DND-41 (cell line): ENCODE measurements around the gene SLC36A2.
A peak's percentile ranks its signal among the peaks of the same experiment; 100 is the strongest.

Experiments used
- ATAC-seq: fragments of 200-7000 bp; cut with Tn5 transposase; 3 replicates; pipeline ENCODE4 v1.9.1; 2021; ENCODE audit warnings: low read depth; ENCODE audit not compliant: insufficient read depth
- DNase-seq: peaks from one replicate; pipeline ENCODE4 v3.0.0-alpha.2; 2020
- H2AFZ ChIP-seq: 2 replicates; pipeline ENCODE4 v1.6.0; 2012; ENCODE audit warnings: low read depth, low read length
- H3K27ac ChIP-seq: 2 replicates; pipeline ENCODE4 v1.5.1; 2012; ENCODE audit warnings: low read length, inconsistent platforms
- H3K27me3 ChIP-seq: fragments of 200-600 bp; sonication (generic); 2 replicates; pipeline ENCODE4 v1.6.0; 2012; ENCODE audit warnings: low read length, mild to moderate bottlenecking, inconsistent platforms; ENCODE audit not compliant: insufficient read depth, poor library complexity
- H3K36me3 ChIP-seq: 2 replicates; pipeline ENCODE4 v1.5.1; 2012; ENCODE audit warnings: low read length, inconsistent platforms; ENCODE audit not compliant: insufficient read depth
- H3K4me1 ChIP-seq: 2 replicates; pipeline ENCODE4 v1.5.1; 2012; ENCODE audit warnings: mild to moderate bottlenecking, low read length; ENCODE audit not compliant: insufficient read depth
- H3K4me2 ChIP-seq: 2 replicates; pipeline ENCODE4 v1.6.0; 2012; ENCODE audit warnings: mild to moderate bottlenecking, moderate library complexity, low read length, inconsistent platforms; ENCODE audit not compliant: insufficient read depth
- H3K4me3 ChIP-seq, 2 experiments: fragments of 200-600 bp in 1 of 2; shearing (Covaris generic) in 1 of 2; 2 replicates each; pipeline ENCODE4 v1.5.1; 2012 to 2016; ENCODE audit warnings: inconsistent platforms in 2 of 2, low read length in 2 of 2, mild to moderate bottlenecking in 2 of 2, low read depth in 1 of 2, moderate library complexity in 1 of 2
- H3K79me2 ChIP-seq: 2 replicates; pipeline ENCODE4 v1.6.0; 2012; ENCODE audit warnings: low read length, inconsistent platforms; ENCODE audit not compliant: insufficient read depth
- H3K9ac ChIP-seq: 2 replicates; pipeline ENCODE4 v1.6.0; 2012; ENCODE audit warnings: low read depth, mild to moderate bottlenecking, inconsistent platforms, low read length, moderate library complexity
- H3K9me3 ChIP-seq: 2 replicates; pipeline ENCODE4 v1.5.1; 2012; ENCODE audit warnings: low read length, moderate library complexity, mild to moderate bottlenecking, inconsistent platforms; ENCODE audit not compliant: insufficient read depth, severe bottlenecking
- H4K20me1 ChIP-seq: 2 replicates; pipeline ENCODE4 v1.6.0; 2012; ENCODE audit warnings: low read length; ENCODE audit not compliant: insufficient read depth
- EZH2 ChIP-seq: IDR thresholded peaks from 3 replicates; pipeline ENCODE4 v1.6.1; 2012; ENCODE audit warnings: borderline replicate concordance, low read depth, mild to moderate bottlenecking, moderate library complexity, low read length, inconsistent platforms; ENCODE audit not compliant: severe bottlenecking
- TF ChIP-seq, protein P1 (sequence below): IDR thresholded peaks from 2 replicates; pipeline ENCODE4 v1.5.1; 2012; ENCODE audit warnings: borderline replicate concordance, low read length, moderate library complexity, mild to moderate bottlenecking; ENCODE audit not compliant: poor library complexity, severe bottlenecking; ENCODE audit errors: extremely low read depth

SLC36A2 gene

DNA sequence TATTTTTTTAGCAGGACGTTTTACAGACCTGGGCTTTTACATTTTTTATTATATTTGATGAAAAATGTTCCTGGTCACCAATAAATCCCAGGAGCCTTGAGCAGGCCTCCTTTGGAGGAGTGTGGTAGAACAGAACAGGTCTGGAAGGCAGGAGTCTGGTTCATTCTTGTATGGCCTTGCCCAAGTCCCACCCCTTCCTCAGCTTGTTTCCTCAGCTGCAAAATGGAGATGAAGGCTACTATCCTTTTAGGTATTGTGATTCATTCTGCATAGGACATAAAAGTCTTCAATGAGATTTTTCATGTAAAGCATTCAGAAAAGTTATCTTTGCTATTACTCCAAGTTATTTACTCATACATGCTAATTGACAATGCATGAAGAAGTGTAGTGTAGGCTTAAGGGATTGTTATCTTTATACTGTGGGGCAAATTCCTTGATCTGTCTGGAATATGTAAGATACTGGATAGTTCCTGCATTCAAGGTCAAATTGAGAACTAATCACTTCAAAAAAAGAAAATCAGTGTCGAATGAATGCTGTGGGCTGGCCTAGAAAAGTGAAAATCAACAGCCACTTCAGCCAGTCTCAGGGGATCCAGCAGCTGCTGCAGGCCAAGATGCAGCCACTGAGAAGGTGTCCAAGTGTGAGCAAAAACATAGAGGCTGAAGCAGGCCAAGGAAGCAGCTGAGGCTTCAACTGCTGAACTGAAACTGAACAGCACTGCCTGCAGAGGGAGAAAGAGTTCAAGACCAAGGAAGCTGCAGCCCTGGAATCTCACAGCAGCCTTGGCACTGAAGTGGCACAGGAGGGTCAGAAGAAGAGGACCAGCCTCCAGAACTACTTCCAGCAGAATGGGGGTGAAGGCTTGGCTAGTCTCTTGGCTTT is 28.3 kb downstream of the SLC36A2 start:
- Histone ChIP-seq H3K79me2 (no peaks in the 10 kb centered on the region), H3K9ac (no peak overlapping the region), H4K20me1 (no peaks in the 10 kb centered on the region), H3K4me2 (no peak overlapping the region), H3K4me1 (no peaks in the 10 kb centered on the region), H3K27me3 (peaks cover under 1% of the 10 kb centered on the region), H3K4me3 (no peak overlapping the region), H2AFZ (no peak overlapping the region), H3K27ac (no peak overlapping the region), H3K9me3 (no peaks in the 10 kb centered on the region), H3K36me3 (no peaks in the 10 kb centered on the region)
- ATAC-seq (no peak), DNase-seq (no peak)
- no peak for TF ChIP-seq EZH2
- TF ChIP-seq, protein P1, sequence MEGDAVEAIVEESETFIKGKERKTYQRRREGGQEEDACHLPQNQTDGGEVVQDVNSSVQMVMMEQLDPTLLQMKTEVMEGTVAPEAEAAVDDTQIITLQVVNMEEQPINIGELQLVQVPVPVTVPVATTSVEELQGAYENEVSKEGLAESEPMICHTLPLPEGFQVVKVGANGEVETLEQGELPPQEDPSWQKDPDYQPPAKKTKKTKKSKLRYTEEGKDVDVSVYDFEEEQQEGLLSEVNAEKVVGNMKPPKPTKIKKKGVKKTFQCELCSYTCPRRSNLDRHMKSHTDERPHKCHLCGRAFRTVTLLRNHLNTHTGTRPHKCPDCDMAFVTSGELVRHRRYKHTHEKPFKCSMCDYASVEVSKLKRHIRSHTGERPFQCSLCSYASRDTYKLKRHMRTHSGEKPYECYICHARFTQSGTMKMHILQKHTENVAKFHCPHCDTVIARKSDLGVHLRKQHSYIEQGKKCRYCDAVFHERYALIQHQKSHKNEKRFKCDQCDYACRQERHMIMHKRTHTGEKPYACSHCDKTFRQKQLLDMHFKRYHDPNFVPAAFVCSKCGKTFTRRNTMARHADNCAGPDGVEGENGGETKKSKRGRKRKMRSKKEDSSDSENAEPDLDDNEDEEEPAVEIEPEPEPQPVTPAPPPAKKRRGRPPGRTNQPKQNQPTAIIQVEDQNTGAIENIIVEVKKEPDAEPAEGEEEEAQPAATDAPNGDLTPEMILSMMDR = peak; percentile 38

DNA sequence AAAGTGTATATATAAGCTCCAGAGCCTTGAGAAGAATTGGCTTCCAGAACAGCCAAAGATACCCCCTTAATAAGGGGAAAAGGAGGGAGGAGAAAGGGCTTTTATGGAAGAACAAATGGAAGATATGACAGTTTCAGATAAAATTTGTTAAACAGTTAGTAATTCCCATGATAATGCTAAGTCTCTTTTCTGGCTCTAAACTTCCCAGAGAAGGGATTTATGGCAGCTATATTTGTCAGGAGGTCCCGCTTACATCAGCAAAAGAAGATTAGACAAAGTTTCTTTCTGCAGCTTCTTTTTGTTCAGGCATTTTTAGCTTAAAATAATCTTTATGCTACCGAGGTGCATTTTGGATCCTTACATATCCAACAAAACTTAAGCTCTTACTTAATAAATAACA is 29.5 kb downstream of the SLC36A2 start:
- H4K20me1 ChIP-seq = no peaks in the 10 kb centered on the region
- H3K9ac ChIP-seq = no peak overlapping the region
- no peaks in the 10 kb centered on the region for H3K36me3 ChIP-seq
- ATAC-seq = no peak
- no peaks in the 10 kb centered on the region for H3K4me1 ChIP-seq
- H3K4me2 ChIP-seq = no peak overlapping the region
- no peaks in the 10 kb centered on the region for H3K9me3 ChIP-seq
- TF ChIP-seq EZH2 = no peak
- TF ChIP-seq, protein P1 = no peak
- H3K27ac ChIP-seq = no peak overlapping the region
- no peak for DNase-seq
- no peaks in the 10 kb centered on the region for H3K79me2 ChIP-seq
- peaks cover 6% of the 10 kb centered on the region for H3K27me3 ChIP-seq
- no peak overlapping the region for H2AFZ ChIP-seq
- H3K4me3 ChIP-seq = no peak overlapping the region

DNA sequence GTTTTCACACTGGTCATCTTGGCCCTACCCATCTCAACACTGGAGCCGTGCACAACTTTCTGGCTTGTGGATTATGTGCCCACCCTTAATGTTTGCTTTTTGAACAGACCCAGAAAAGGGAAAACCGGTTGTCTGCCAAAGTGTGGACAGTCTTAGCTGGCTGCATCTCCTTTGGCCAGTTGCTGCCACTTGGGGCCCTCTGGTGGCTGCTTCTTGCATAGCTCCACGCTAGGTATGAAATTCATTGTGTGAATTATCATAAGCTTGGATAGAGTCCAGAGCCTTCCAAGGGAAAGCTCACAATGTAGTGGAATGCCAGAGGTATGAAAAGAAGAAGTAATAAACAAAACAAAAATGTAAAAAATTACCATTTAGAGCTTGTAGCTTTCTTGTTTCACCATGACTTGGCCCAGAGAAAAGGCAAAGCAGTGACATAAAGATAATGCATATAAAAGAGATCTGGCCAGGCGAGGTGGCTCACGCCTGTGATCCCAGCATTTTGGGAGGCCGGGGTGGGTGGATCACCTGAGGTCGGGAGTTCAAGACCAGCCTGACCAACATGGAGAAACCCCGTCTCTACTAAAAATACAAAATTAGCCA is 31.3 kb downstream of the SLC36A2 start:
- Histone ChIP-seq H3K9me3 (no peaks in the 10 kb centered on the region), H2AFZ (0 out of 2 replicates have a peak overlapping the region, but pooled peaks have one; percentile 13), H3K27me3 (peaks cover 6% of the 10 kb centered on the region), H3K4me3 (no peak overlapping the region), H3K4me2 (no peak overlapping the region), H3K27ac (no peak overlapping the region), H3K9ac (no peak overlapping the region), H4K20me1 (no peaks in the 10 kb centered on the region), H3K79me2 (no peaks in the 10 kb centered on the region), H3K36me3 (no peaks in the 10 kb centered on the region), H3K4me1 (no peaks in the 10 kb centered on the region)
- no peak for TF ChIP-seq EZH2
- TF ChIP-seq, protein P1 = peak; percentile 88
- DNase-seq = peak; percentile 58
- ATAC-seq = peak; percentile 84
